NCI-H526 (cell line): ENCODE results near the gene SLC44A2.

Experiments
- DNase-seq, 2 experiments: peaks; one replicate each; lab custom pipeline; 2025; lab: John Stamatoyannopoulos, UW

Gene SLC44A2

DNA sequence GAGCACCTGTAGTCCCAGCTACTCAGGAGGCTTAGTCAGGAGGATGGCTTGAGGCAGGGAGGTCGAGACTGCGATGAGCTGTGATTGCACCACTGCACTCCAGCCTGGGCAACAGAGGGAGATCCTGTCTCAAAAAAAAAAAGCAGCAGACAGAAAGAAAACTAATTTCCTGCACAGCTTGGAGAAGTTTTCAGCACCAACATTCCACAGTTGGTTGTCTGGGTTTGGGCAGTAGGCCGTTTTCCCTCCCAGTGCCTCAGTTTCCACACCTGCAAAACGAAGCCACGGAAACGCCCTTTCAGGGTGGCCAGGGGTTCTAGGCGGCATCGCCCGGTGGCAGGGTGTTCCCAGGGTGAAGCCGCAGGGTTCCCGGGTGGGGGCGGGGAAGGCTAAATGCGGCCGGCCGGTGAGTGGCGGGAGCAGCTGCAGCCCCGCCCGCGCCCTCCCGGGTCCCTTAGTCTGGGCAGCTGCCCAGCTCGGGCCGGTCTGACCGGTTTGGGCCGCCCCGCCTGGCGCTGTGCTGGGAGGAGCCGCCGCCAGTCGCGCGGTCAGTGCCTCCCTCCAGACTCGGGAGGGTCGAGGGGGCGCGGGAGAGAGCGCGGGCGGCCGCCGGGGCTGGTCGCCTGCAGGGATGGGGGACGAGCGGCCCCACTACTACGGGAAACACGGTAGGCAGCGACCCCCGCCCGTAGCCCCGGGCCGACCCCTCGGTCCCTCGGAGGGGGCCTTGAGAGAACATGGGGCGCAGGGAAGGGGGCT lies at the start of gene SLC44A2:
SLC44A2 (plus strand) TSS at position 551 of the 759 bp plus-strand sequence; CDS start at position 632, 81 bp downstream.
- peak in 1 of 2 experiments; percentile 82 for DNase-seq

DNA sequence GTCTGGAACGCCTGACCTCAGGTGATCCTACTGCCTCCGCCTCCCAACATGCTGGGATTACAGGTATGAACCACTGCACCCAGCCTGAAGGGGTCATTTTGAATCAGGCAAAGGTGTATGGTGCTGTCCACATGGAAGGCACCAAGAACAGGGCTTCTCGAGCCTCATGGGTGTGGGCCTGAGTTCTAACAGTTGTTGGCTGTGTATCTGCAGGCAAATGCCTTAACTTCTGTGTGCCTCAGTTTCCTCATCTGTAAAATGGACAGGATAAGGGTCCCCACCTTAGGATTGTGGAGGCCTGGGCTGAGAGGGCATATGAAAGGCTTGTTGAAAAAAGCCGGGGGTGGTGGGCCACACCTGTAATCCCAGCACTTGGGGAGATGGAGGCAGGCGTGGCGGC lies 47.4 kb upstream of the SLC44A2 start:
- no peak for DNase-seq

DNA sequence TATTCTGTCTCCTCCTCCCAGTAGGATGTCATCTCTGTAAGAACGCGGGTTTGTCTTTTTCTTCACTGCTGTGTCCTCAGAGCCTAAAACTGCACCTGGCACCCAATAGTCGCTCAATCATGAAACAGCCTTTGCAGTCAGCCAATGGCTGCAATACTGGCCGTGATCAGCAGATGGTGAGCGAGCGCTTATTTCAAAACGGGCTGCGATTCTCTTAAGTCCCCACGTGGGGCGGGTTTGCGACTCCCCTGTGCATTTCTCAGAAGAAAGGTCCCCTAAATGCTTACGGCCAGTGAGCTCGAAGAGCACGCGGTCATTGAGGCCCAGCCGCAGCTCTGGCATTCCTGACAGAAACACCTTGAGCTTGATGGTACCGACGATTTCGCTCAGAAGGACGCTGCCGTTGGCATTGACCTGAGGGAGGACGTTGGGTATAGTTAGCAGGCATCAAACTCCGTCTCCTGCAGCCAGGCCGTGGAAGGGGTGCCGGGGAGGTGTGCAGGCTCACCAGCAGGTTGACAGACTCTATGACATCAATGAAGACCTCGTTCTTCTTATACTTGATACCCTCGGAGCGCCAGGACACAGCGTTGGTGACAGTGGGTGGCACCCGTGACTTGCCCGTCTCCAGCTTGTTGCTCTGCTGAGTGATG lies 44.2 kb upstream of the SLC44A2 start:
- peak; percentile 63 to 90 for DNase-seq

DNA sequence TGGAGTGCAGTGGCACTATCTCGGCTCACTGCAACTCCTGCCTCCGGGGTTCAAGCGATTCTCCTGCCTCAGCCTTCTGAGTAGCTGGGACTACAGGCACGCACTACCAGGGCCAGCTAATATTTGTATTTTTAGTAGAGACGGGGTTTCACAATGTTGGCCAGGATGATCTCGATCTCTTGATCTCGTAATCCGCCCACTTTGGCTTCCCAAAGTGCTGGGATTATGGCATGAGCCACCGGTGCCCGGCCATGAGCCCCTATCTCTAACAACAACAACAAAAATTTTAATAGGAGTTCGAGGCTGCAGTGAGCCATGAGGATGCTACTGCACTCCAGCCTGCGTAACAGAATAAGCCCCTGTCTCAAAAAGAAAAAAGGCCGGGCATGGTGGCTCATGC lies 43.3 kb upstream of the SLC44A2 start:
- no peak for DNase-seq

DNA sequence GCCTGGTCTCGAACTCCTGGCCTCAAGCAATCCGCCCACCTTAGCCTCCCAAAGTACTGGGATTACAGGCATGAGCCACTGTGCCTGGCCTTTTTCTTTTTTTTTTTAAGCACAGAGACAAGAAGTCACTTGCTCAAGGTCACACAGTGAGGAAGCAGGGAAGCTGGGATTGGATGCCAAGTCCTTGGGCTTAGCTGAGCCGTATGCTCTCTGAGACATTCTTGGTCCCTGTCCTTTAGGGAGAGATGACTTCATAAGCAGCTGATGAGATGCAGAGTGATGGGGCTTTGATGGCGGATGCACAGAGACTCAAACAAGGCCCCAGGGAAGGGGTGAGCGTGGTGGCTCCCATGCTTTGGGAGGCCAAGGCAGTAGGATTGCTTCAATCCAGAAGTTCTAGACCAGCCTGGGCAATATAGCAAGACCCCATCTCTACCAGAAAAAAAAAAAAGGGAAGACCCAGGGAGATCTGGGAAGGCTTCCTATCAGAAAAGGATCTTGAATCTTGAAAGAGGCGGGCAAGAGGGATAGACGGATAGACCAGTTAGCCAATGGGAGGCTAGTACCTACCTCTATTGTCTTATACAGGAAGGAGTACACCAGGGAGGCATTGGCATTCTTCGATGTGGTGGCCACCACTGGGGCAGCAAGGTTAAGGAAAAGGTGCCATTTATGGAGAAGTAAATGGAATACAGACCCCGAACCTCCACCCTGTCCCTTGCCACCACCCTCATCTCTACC lies 42.1 kb upstream of the SLC44A2 start:
- no peak for DNase-seq

DNA sequence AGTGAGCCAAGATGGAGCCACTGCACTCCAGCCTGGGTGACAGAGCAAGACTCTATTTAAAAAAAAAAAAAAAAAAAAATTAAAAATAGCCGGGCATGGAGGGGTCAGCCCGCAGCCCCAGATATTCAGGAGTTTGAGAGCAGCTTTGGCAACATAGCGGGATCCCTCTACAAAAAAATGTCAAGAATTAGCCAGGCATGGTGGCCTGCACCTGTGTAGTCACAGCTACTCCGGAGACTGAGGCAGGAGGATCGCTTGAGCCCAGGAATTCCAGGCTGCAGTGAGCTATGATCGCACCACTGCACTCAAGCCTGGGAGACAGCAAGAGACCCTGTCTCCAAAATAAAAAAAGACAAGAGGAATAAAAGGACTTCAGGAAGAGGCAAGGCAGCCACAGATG lies 39.0 kb upstream of the SLC44A2 start:
- DNase-seq, result peak in 1 of 2 experiments; percentile 12

DNA sequence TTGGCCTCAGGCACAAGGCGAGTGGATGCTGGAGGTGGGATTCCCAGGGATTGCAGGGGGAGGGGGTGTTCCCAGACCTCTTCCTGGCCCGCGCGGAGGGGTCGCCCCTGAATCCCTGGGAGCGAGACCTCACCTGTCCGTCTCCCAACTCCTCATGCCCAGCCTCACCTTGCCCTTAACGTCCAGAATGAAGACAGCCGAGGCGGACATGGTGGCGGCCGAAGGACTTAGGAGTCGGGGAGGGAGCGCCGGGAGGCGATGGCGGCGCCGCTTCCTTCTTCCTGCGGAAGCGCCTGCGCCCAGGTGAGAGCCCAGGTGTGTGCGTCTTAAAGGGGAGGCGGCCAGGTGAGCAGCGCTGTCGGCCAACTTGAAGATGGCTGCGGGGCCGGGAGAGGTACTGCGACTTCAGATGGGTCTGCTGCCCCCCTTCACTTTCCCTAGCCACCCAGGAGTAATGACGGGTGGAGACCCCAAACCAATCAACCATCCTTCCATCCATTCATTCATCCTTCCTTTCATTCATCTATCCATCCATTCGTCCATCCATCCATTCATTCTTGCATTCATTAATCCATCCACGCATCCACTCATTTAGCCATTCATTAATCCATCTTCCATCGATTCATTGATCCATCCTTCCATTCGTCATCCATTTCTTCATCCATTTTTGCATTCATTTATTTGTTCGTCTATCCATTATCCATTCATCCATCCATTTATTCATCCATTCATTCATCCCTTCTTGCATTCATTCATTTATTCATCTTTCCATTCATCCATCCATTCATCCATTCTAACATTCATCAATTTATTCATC lies 38.1 kb upstream of the SLC44A2 start, which contains the start of gene AP1M2:
AP1M2 (minus strand) TSS at position 291 of the 817 bp plus-strand sequence; CDS start at position 210, 81 bp downstream.
- DNase-seq, result peak; percentile 19 to 56

DNA sequence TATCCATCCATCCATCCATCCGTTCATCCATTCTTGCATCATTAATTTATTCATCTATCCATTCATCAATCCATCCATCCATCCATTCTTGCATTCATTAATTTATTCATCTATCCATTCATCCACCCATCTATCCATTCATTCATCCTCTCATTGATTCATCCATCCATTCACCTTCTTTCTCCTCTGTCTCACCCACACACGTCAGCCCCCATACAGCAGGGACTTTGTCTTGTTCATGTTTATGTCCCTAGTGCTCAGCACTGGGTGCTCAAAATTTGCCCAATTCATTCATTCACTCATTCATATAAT lies 37.6 kb upstream of the SLC44A2 start:
- DNase-seq, result no peak

DNA sequence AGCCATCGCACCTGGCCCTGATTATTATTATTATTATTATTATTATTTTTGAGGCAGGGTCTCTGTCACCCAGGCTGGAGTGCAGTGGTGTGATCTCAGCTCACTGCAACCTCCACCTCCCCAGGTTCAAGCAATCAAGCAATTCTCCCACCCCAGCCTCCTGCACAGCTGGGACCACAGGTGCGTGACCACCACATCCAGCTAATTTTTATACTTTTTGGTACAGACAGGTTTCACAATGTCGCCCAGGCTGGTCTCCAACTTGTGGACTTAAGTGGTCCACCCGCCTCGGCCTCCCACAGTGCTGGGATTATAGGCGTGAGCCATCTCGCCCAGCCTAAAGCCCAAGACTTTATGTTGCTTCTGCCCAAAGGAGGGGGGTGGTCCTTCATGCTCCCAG lies 32.2 kb upstream of the SLC44A2 start:
- DNase-seq, result no peak

DNA sequence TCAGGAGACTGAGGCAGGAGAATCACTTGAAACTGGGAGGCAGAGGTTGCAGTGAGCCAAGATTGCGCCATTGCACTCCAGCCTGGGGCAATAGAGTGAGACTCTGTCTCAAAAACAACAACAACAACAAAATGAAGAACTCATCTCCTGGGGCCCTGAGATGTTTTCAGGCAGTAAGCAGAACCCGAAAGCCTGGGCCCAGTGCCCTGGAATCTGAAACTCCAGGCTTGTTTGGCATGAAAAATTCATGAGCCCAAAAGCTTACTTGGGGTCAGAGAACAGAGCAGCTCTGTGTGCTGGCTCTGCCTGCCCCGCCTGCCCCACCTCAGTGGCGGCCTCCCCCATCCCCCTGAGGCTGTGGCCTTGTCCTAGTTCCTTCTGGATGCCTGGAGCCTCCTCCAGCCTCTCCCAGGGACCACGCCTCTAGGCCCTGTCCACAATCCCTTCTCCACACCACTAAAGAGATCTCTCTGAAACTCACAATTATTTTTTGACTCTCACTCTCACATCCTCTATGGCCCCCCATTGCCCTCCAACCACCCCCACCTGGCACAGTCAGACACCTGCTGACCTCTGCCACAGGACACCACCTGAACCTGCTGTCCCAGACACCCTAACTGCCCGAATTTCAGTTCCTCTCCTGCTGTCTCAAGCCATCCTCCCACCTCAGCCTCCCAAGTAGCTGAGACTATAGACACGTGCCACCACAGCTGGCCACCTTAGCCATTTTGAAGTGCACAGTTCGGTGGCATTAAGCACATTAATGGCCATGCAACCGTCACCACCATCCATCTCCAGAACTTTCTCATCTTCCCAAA lies 31.3 kb upstream of the SLC44A2 start:
- no peak for DNase-seq

DNA sequence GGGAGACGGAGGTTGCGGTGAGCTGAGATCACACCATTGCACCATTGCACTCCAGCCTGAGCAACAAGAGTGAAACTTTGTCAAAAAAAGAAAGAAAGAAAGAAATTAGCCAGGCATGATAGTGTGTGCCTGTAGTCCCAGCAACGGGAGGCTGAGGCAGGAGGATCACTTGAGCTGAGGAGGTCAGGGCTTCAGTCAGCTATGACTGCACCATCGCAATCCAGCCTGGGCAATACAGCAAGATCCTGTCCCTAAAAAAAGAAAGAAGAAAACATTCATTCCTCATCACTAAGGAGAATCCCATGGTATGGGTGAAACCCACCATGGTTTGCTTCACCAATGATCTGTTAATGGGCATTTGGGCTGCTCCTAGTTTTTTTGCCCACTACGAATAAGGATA lies 25.2 kb upstream of the SLC44A2 start:
- DNase-seq, result no peak

DNA sequence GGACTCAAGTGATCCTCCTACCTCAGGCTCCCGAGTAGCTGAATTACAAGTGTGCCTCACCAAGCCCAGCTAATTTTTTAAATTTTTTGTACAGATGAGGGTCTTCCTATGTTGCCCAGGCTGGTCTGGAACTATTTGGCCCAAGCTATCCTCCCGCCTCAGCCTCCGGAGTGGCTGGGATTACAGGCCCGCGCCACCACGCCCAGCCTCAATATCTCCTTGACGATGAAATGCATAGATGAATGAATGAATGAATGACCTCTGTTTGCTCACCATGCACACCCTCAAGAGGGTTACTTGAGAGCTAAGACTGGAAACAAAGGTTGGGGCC lies 23.4 kb upstream of the SLC44A2 start:
- no peak for DNase-seq

DNA sequence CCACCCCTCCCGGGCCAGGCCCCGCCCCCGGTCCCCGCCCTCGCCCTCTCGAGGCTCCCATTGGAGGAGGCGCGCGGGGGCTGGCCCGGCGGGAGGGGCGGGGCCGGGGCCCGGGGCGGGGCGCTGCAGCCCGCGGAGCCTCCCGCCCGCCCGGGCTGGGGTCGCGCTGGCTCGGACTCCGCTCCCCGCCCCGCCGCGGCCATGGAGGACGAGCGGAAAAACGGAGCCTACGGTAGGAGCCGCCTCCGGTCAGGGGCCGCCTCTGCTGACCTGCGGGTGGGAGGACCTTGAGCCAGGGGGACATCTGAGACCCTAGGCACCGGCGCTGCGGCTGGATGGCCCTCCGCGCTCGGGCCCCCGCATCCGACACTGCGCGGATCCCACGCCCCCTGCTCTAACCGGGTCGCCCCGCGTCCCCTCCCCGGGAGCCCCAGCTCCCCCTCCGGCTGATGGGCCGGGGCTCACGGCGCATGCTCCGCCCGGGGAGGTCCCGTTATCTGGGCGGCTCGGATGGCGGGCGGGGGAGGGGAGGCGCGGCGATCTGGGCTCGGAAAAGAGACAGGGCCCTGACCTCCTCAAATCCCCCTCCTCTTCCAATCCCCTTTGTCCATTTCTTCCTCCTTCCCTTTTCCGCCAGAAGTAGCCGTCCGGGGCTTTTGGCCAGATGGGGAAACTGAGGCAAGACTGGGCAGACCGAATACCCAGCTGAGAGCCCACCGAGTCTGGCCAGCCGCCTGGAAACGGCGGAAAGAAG lies 22.8 kb upstream of the SLC44A2 start:
- peak in 1 of 2 experiments; percentile 68 for DNase-seq

DNA sequence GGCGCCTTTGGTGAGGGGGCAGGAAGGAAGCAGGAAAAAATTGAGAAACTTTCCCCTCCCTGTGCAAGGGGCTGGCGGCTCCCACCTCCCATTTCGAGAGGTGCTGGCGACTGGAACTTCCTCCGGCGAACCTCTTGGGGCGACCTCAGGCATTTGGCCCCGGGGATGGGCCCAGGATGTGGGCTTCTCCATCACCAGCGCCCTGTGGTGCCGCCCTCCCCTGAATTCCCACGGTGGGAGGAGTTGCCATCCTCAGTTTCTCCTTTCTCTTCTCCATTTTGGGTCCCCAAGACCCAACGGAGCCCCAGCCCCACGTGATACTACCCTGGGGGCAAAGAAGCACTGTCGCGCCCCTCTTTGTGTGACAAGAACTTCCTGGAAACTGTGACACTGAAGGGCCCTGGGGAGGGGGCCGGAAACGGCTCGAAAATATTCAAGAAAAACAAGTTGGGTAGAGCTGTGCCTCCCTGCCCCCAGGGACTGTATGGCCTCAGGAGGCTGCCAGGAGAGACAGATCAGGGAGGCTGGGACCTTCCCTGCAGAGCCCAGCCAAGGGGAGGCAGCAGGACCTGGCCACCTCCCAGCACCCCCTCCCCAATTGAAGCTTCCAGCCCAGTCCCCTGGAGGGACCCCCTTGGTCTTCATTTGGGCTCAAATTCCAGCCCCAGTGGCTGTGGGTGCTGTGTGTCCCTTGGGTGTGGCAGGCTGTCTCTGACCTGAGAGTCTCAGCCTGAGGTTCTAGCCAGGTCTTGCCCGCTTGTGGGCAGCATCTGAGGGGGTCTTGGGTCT lies 22.1 kb upstream of the SLC44A2 start:
- no peak for DNase-seq

DNA sequence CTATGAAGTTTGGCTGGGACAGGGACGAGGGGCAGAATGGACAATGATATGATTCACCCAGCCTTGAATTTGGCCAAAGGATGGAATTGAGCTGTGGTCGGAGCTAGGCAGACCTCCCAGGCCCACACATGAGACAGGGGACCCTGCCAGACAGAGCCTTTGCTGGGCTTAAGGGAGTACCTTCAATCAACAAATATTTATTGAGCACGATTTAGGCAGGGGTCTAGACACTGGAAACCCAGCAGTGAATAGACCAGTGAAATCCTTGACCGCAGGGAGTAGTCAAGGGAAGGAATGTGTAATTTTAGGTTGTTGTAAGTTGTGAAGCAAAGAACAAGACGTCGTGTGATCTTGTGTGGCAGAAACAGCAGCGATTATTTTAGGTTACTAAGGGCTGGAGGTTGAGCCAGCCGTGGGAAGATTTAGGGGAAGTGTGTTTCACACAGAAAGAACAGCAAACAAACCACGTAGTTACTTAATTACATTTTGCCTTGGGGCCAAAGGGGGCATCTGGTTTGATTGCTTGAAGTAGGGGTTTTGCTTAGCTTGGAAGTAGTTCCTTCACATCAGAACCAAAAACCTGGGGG lies 21.4 kb upstream of the SLC44A2 start:
- DNase-seq, result no peak

DNA sequence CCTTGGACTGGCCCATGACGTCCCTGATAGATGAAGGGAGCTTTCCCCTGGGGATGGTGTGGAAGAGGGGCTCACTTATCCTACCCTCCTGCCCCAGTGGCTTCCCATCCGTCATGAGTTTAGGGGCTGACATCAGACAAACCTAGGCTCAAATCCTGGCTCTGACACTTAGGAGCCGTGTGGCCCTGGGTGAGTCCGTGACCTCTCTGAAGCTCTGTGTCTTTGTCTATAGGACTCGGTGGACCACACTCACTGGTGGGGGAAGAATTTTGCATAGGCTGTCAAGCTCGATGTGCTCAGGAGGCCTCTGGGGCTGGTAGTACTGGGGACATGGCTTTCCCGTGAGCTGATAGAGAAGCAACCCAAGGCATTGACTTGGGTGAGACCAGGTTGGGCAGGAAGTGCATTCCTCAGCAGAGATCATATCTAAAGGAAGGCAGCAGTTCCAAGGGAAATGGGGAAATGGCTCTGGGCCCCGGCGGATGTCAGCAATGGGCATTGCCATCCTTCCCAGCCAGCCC lies 20.8 kb upstream of the SLC44A2 start:
- DNase-seq, result peak in 1 of 2 experiments; percentile 1

DNA sequence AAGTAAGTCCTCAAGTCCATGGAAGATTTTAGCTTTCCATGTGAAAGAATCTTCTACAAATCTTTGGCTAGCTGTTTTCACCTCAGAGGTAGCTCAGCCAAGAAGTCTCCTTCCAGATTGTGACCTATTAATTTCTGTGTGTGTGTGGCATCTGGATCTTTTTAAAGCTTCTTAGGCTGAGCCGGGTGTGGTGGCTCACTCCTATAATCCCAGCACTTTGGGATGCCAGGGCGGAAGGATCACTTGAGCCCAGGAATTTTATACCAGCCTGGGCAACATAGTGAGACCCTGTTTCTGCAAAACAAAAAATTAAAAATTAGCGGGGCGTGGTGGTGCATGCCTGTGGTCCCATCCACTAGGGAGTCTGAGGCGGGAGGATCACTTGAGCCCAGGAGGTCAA lies 13.4 kb upstream of the SLC44A2 start:
- DNase-seq, result no peak

DNA sequence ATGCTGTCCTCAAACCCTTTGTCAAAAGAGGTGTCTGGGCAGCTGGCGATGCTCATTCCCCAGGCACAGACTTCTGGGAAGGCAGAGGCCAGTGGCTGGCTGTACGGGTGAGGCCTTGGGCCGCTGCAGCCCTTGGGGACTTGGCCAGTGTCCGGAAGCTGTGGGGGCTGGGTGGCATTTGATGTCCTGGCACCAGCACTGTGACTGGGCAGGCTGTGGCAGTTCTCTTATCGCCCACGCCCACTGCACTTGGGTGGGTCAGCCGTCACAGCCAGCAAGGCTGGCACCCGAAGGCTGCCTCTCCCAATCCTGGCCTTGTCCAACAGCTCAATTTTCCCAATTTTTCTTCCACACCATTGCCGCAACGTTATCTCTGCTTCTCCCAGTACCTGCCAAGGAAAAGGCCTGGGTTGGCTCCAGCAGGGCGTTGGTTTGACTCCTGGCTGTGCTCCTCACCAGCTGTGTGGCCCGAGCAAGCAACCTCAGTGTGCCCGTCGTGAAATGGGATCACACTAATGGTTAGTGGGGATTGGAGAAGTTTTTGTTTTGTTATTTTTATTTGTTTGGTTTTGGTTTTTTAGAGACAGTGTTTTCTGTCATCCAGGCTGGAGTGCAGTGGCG lies 12.7 kb upstream of the SLC44A2 start:
- DNase-seq, result no peak
